ENCODE results near the gene MEGF10.

MEGF10 gene

DNA sequence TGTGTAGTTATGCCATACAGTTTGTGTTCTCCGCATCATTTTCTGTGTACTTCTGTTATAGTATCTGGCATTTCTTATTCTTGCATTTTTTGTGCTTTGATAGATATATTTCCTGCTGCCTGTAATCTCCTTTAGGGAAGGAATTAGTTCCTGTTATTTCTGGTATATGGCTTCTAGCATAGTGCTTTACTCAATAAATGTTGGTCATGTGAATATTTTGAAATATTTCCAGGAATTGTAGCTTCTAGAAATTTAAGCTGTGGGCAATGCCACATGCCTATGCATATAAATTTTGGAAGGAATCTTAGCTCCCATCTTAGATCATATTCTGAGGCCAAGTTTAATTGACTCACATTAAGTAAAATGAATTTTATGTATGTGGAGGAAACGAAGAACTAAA, 215.3 kb downstream of the MEGF10 start:
- no peaks in the 10 kb centered on the region for H3K4me1 ChIP-seq (ENCODE audit: insufficient read depth, poor library complexity, severe bottlenecking)
- H3K9me3 ChIP-seq (ENCODE audit: severe bottlenecking) = no peaks in the 10 kb centered on the region
- no peak for DNase-seq (ENCODE audit: low spot score)
- no peaks in the 10 kb centered on the region for H3K36me3 ChIP-seq (ENCODE audit: low read depth)
- H3K4me3 ChIP-seq (ENCODE audit: severe bottlenecking) = no peak overlapping the region
- H3K27me3 ChIP-seq (ENCODE audit: insufficient read depth, poor library complexity, severe bottlenecking) = peaks cover 3% of the 10 kb centered on the region
- TF ChIP-seq, protein P1, sequence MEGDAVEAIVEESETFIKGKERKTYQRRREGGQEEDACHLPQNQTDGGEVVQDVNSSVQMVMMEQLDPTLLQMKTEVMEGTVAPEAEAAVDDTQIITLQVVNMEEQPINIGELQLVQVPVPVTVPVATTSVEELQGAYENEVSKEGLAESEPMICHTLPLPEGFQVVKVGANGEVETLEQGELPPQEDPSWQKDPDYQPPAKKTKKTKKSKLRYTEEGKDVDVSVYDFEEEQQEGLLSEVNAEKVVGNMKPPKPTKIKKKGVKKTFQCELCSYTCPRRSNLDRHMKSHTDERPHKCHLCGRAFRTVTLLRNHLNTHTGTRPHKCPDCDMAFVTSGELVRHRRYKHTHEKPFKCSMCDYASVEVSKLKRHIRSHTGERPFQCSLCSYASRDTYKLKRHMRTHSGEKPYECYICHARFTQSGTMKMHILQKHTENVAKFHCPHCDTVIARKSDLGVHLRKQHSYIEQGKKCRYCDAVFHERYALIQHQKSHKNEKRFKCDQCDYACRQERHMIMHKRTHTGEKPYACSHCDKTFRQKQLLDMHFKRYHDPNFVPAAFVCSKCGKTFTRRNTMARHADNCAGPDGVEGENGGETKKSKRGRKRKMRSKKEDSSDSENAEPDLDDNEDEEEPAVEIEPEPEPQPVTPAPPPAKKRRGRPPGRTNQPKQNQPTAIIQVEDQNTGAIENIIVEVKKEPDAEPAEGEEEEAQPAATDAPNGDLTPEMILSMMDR (IDR thresholded peaks at IDR 0.05; ENCODE audit: poor library complexity, severe bottlenecking) = no peak
- H3K27ac ChIP-seq (ENCODE audit: poor library complexity, severe bottlenecking) = no peak overlapping the region
- ATAC-seq (ENCODE audit: low read depth) = no peak

DNA sequence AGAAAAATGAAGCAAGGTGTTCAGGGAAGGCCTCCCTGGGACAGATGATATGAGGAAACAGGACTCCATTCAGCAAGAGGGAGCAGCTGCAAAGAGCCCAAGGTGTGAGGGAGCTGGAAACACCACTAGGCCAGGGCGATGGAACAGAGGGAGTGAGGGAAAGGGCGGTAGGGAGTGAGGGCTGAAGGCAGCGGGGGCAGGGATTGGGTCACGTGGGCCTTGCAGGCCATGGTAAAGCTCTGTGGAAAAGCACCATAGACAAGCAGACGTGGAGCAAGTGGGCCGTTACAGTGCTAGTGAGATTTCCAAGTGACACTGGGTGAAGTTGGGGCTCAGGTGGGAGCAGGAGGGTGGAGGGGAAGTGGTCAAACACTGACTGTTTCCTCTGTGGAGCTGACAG, 216.0 kb downstream of the MEGF10 start:
- peaks cover 3% of the 10 kb centered on the region for H3K27me3 ChIP-seq (ENCODE audit: insufficient read depth, poor library complexity, severe bottlenecking)
- no peaks in the 10 kb centered on the region for H3K36me3 ChIP-seq (ENCODE audit: low read depth)
- H3K9me3 ChIP-seq (ENCODE audit: severe bottlenecking) = no peaks in the 10 kb centered on the region
- H3K4me3 ChIP-seq (ENCODE audit: severe bottlenecking) = no peak overlapping the region
- H3K27ac ChIP-seq (ENCODE audit: poor library complexity, severe bottlenecking) = no peak overlapping the region
- TF ChIP-seq, protein P1 (IDR thresholded peaks at IDR 0.05; ENCODE audit: poor library complexity, severe bottlenecking) = no peak
- no peak for DNase-seq (ENCODE audit: low spot score)
- ATAC-seq (ENCODE audit: low read depth) = no peak
- H3K4me1 ChIP-seq (ENCODE audit: insufficient read depth, poor library complexity, severe bottlenecking) = no peaks in the 10 kb centered on the region

DNA sequence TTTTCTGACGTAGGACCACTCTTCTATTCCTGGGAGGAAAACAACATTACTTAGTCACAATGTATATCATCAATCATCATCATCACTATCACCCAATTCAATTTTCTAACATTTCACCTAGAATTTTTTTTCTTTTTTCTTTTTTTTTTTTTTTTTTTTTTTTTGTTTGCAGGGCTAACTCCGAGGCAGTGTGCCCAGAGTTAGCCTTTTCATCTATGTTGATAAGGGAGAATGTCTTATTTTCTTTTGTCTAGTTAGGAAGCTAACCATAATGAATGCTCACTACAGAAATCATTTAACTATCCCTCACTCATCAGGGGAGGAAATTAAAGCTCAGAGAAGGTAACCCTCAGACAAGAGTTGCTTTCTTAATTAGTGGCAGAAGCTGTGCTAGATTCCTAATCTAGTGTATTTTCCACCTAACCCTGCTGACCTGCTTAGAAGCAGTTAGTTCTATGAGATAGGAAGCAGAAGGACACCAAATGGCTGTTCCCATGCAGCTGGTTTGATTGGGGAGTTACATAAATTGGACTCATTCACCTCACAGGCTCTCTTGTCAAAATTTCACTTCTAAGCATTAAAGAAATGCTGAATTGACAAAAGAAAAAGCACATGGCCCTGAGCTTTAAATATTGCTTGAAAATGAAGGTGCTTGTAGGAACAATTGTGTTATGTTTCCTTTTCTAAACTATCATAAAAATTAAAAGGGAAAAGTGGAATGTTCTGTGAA, 218.2 kb downstream of the MEGF10 start:
- H3K27me3 ChIP-seq (ENCODE audit: insufficient read depth, poor library complexity, severe bottlenecking) = peaks cover 3% of the 10 kb centered on the region
- no peak overlapping the region for H3K27ac ChIP-seq (ENCODE audit: poor library complexity, severe bottlenecking)
- TF ChIP-seq, protein P1 (IDR thresholded peaks at IDR 0.05; ENCODE audit: poor library complexity, severe bottlenecking) = no peak
- H3K36me3 ChIP-seq (ENCODE audit: low read depth) = no peaks in the 10 kb centered on the region
- H3K9me3 ChIP-seq (ENCODE audit: severe bottlenecking) = no peaks in the 10 kb centered on the region
- H3K4me1 ChIP-seq (ENCODE audit: insufficient read depth, poor library complexity, severe bottlenecking) = no peaks in the 10 kb centered on the region
- DNase-seq (ENCODE audit: low spot score) (no peak), ATAC-seq (ENCODE audit: low read depth) (no peak)
- H3K4me3 ChIP-seq (ENCODE audit: severe bottlenecking) = no peak overlapping the region
